GM18951 (cell line): ENCODE measurements around the gene SERPINC1.
"Not testable (repeated sequence)": the region's sequence is repeated elsewhere in the genome, so short reads cannot be mapped to it uniquely, and the experiment has no call there.

ENCODE experiments used
- POLR2A ChIP-seq: IDR thresholded peaks from 4 replicates; pipeline ENCODE4 v1.6.1; 2011; ENCODE audit warnings: mild to moderate bottlenecking; ENCODE audit not compliant: insufficient read length, insufficient read depth; ENCODE audit errors: extremely low read depth
- in situ Hi-C: fragments of 300-500 bp; cut with MboI; formaldehyde crosslinking; loops from one replicate; pipeline ENCODE4 v1.12.0; 2022; ENCODE audit warnings: low sequenced_read_pairs, mixed read lengths, inconsistent platforms; ENCODE audit not compliant: unreplicated experiment

The SERPINC1 gene

DNA sequence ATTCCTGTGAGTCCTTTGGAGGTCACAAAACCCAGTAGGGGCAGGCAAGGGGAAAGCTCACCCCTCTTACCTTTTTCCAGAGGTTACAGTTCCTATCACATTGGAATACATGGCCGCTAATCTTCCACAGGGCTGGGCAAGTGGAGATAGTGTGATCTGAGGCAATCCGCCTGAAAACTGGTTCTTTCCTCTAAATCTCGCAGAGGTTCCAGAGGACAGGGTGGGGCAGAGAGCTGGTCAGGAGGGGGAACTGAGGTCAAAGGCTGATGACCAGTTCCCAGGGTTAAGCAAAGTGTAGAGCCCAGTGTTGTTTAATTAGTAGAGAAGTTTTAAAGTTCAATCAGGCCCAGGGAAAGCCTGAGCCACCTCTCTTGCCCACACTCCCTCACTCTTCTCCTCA, at the start of gene SERPINC1:
Gene SERPINC1 (minus strand): TSS at position 179 of the 400 bp plus-strand sequence. CDS start 68 bp downstream, at position 111.
- in situ Hi-C loops: no loop called here

GRCh38 chr1:173965896-173966295, 48.8 kb upstream of the SERPINC1 start:
- in situ Hi-C loops: not testable (repeated sequence)

More for the DNA sequence above, at the start of gene SERPINC1:
- TF ChIP-seq POLR2A: no peak

GRCh38 chr1:173963477-173963876, 46.4 kb upstream of the SERPINC1 start:
- TF ChIP-seq POLR2A: no peak
- in situ Hi-C loops: no loop called here

GRCh38 chr1:173960625-173961024, 43.5 kb upstream of the SERPINC1 start:
- TF ChIP-seq POLR2A: no peak
- in situ Hi-C loops: no loop called here

DNA sequence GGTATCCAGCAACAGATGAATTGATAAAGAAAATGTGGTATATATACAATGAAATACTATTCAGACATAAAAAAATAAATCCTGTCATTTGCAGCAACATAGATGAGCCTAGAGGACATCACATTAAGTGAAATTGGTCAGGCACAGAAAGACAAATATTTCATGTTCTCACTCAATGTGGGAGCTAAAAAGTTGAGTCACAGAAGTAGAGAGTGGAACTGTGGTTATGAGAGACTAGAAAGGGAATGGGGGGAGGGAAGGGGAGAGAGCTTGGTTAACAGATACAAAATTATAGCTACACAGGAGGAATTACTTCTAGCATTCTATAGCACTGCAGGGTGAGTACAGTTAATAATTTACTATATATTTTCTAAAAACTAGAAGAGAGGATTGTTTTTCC, 37.1 kb upstream of the SERPINC1 start:
- TF ChIP-seq POLR2A: no peak
- in situ Hi-C loops: no loop called here

DNA sequence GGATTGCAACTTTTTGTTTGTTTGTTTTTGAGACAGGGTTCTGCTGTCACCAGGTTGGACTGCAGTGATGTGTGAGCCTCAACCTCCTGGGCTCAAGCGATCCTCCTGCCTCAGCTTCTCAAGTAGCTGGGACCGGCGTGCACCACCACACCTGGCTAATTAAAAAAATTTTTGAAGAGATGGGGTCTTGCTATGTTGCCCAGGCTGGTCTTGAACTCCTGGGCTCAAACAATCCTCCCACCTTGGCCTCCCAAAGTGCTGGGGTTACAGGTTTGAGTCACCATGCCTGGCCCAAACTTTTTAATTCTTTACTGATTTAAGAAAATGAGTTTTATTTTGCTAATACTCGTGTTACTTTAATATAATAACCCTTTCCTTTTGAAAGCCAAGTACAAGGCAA, 31.5 kb upstream of the SERPINC1 start:
- in situ Hi-C loops: no loop called here
- TF ChIP-seq POLR2A: no peak

GRCh38 chr1:173946380-173946921, 29.3 kb upstream of the SERPINC1 start:
- no peak for TF ChIP-seq POLR2A
- in situ Hi-C loops: no loop called here

GRCh38 chr1:173937062-173937461, 19.9 kb upstream of the SERPINC1 start:
- no peak for TF ChIP-seq POLR2A
- in situ Hi-C loops: no loop called here

DNA sequence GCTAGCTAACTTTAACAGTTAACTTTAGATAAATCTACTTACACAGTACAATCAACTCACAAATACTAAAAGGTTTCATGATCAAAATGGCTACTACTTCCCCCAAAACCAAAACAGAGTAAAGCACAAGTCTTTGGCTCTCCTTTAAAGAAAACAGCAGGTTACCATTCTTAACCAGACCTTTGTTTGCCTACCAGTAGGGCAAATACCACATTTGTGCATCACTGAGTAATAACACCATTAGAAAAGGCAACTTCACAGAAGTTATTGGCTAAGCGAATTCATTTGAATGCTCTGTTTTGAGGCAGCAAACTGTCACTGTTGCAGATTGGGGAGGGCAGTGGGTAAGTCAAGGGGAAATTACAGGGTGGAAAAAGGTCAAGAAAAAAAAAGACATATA, 17.3 kb upstream of the SERPINC1 start:
- in situ Hi-C loops: no loop called here

DNA sequence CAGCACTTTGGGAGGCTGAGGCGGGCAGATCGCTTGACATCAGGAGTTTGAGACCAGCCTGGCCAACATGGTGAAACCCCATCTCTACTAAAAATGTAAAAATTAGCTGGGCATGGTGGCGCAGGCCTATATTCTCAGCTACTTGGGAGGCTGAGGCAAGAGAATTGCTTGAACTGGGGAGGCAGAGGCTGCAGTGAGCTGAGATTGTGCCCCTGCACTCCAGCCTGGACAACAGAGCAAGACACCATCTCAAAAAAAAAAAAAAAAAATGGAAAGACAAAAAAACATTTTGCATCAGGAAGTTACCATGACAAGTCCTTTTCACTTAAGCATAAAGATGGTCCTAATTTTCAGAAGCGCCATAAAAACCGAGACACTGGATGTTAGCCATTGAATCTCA, 13.4 kb upstream of the SERPINC1 start:
- in situ Hi-C loops: not testable (repeated sequence)

More for the DNA sequence above, 17.3 kb upstream of the SERPINC1 start:
- no peak for TF ChIP-seq POLR2A

DNA sequence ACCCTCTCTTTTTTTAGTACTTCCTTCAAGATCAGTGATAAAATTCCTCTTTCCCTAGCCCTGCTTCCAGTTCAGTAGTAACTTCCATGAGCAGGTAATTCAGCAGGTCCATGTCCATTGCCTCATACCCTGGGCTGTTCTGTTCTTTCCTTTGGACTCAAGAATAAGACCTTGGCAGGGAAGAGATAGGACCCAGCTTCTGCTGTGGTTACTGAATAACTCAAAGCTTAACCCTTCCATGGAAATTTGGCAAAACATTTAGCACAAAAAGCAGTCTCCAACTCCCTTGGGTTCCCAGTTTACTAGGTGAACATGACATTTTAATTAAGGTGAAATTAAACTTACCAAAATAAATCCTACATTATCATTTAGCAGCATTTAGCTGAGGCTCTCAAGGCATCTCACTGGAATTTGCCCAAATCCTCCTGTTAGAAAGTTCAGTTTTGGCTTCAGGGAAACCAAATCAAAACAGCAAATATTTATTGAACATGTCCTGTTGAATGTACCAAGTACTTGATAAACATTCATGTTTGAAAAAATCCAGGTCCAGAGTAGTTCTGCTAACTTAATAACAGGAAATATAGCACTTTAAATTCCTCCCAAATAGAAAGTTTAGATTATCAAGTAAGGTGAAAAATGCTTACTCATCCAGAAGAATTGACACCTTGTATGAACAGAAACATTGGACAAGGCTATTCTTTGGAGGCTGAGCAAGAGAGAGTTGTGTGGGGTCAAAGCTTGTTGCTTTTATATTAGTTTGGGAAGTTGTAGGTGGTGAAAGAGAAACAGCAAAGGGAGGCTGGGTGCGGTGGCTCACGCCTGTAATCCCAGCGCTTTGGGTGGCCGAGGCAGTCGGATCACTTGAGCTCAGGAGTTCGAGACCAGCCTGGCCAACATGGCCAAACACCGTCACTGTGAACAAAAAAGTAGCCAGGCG, 8.4 kb upstream of the SERPINC1 start:
- in situ Hi-C loops: no loop called here
- no peak for TF ChIP-seq POLR2A

- no peak for TF ChIP-seq POLR2A
Measured at GRCh38 chr1:173920861-173921260, 3.7 kb upstream of the SERPINC1 start.

GRCh38 chr1:173917635-173918493, 737 bp upstream of the SERPINC1 start:
- TF ChIP-seq POLR2A: no peak
- in situ Hi-C loops: no loop called here

More at GRCh38 chr1:173920861-173921260, 3.7 kb upstream of the SERPINC1 start:
- in situ Hi-C loops: no loop called here
